ENCODE results near the gene NFKBIA.

- TF ChIP-seq CTCF (IDR thresholded peaks at IDR 0.05; ENCODE audit: low read depth, low read length, poor library complexity, severe bottlenecking) (no peak), EZH2phosphoT487 (IDR thresholded peaks at IDR 0.05; ENCODE audit: borderline replicate concordance, low read length) (no peak)
Observed at GRCh38 chr14:35385042-35385839, 19.3 kb downstream of the NFKBIA start.
